Nephron progenitor cell (in vitro differentiated cells): ENCODE measurements around the gene MAML2.

ENCODE experiments used
- DNase-seq: peaks from one replicate; pipeline ENCODE4 v3.0.0; 2021
- H3K27ac Mint-ChIP-seq: 2 replicates; pipeline ENCODE4 v1.8.0; 2021; ENCODE audit warnings: mild to moderate bottlenecking, moderate library complexity, mixed read lengths
- H3K27me3 Mint-ChIP-seq: 2 replicates; pipeline ENCODE4 v1.8.0; 2021; ENCODE audit warnings: mild to moderate bottlenecking, low read depth, mixed read lengths; ENCODE audit not compliant: poor library complexity
- H3K36me3 Mint-ChIP-seq: 2 replicates; pipeline ENCODE4 v1.8.0; 2021; ENCODE audit warnings: low read depth, mixed read lengths
- H3K4me1 Mint-ChIP-seq: 2 replicates; pipeline ENCODE4 v1.8.0; 2021; ENCODE audit warnings: mixed read lengths
- H3K4me3 Mint-ChIP-seq: 2 replicates; pipeline ENCODE4 v1.8.0; 2021; ENCODE audit warnings: mild to moderate bottlenecking, moderate library complexity, mixed read lengths
- H3K9me3 Mint-ChIP-seq: 2 replicates; pipeline ENCODE4 v1.8.0; 2021; ENCODE audit warnings: mild to moderate bottlenecking, moderate library complexity, mixed read lengths
- TF ChIP-seq, protein P1 (sequence below): fragments of 200-600 bp; sonication (generic); IDR thresholded peaks from 2 replicates; pipeline ENCODE4 v1.5.0; 2021; ENCODE audit warnings: antibody characterized with exemption

MAML2 gene

GRCh38 chr11:96105197-96105895, 237.6 kb downstream of the MAML2 start:
- Mint-ChIP-seq H3K4me3 (no peak overlapping the region), H3K27ac (no peak overlapping the region), H3K27me3 (no peaks in the 10 kb centered on the region), H3K9me3 (no peaks in the 10 kb centered on the region), H3K4me1 (peaks cover 39% of the 10 kb centered on the region), H3K36me3 (peaks cover 8% of the 10 kb centered on the region)
- no peak for DNase-seq
- TF ChIP-seq, protein P1, sequence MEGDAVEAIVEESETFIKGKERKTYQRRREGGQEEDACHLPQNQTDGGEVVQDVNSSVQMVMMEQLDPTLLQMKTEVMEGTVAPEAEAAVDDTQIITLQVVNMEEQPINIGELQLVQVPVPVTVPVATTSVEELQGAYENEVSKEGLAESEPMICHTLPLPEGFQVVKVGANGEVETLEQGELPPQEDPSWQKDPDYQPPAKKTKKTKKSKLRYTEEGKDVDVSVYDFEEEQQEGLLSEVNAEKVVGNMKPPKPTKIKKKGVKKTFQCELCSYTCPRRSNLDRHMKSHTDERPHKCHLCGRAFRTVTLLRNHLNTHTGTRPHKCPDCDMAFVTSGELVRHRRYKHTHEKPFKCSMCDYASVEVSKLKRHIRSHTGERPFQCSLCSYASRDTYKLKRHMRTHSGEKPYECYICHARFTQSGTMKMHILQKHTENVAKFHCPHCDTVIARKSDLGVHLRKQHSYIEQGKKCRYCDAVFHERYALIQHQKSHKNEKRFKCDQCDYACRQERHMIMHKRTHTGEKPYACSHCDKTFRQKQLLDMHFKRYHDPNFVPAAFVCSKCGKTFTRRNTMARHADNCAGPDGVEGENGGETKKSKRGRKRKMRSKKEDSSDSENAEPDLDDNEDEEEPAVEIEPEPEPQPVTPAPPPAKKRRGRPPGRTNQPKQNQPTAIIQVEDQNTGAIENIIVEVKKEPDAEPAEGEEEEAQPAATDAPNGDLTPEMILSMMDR: no peak

DNA sequence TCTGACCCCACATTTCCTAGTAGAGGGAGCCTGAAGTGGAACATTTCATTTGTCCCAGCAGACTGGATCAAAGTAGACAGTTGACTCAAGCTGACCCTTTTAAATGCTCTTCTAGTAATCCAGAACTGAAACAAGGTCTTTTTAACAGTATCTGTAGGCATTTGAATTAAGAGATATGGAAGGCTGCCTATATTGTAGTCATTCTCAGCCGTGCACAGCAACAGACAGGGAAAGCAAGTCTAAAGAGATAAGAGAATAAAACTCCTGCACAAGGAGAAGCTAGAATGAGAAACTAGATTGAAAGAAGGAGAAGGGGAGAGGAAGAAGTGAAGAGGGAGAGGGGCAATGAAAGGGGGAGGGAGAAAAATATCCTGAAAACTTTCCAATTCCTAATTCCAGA, 238.5 kb downstream of the MAML2 start:
- Mint-ChIP-seq H3K27ac (no peak overlapping the region), H3K36me3 (peaks cover 13% of the 10 kb centered on the region), H3K4me1 (peaks cover 39% of the 10 kb centered on the region), H3K4me3 (no peak overlapping the region), H3K27me3 (no peaks in the 10 kb centered on the region), H3K9me3 (no peaks in the 10 kb centered on the region)
- TF ChIP-seq, protein P1: no peak
- DNase-seq: no peak

- Mint-ChIP-seq H3K4me3 (no peak overlapping the region), H3K9me3 (no peaks in the 10 kb centered on the region), H3K36me3 (peaks cover 18% of the 10 kb centered on the region), H3K27ac (peak overlapping the region; percentile 0), H3K4me1 (peaks cover 47% of the 10 kb centered on the region), H3K27me3 (no peaks in the 10 kb centered on the region)
- TF ChIP-seq, protein P1: no peak
- DNase-seq: no peak
Measured at GRCh38 chr11:96103721-96104120, 239.3 kb downstream of the MAML2 start.

- DNase-seq: no peak
- peaks cover 18% of the 10 kb centered on the region for H3K36me3 Mint-ChIP-seq
- peaks cover under 1% of the 10 kb centered on the region for H3K27me3 Mint-ChIP-seq
- H3K27ac Mint-ChIP-seq: peak overlapping the region; percentile 7
- H3K4me3 Mint-ChIP-seq: no peak overlapping the region
- peaks cover 52% of the 10 kb centered on the region for H3K4me1 Mint-ChIP-seq
- H3K9me3 Mint-ChIP-seq: no peaks in the 10 kb centered on the region
- TF ChIP-seq, protein P1: no peak
Measured at GRCh38 chr11:96103102-96103501, 239.9 kb downstream of the MAML2 start.

GRCh38 chr11:96102664-96103078, 240.3 kb downstream of the MAML2 start:
- no peak for DNase-seq
- Mint-ChIP-seq H3K27ac (peak overlapping the region; percentile 7), H3K9me3 (no peaks in the 10 kb centered on the region), H3K4me3 (no peak overlapping the region), H3K27me3 (peaks cover 3% of the 10 kb centered on the region), H3K4me1 (peaks cover 52% of the 10 kb centered on the region), H3K36me3 (peaks cover 18% of the 10 kb centered on the region)
- TF ChIP-seq, protein P1: no peak

DNA sequence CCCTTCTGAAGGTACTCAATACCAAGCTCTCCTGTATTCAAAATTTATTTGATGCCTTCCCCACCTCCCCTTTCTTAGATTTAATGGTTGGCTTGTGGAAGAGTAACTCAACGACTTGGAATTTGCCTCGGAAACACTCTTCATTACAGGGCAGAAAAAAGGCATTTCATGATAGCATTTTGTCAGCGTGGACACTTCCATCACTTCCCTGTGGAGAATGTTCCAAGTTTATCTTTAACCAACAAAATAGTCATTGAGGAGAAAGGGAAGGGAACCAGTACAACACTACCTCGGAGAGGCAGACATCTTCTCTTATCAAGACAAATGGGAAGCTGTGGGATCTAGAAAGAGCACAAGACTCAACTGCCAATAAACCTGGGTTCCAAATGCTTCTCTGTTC, 241.8 kb downstream of the MAML2 start:
- TF ChIP-seq, protein P1: no peak

More for the DNA sequence above, 241.8 kb downstream of the MAML2 start:
- H3K4me1 Mint-ChIP-seq: peaks cover 51% of the 10 kb centered on the region
- peak overlapping the region; percentile 20 for H3K27ac Mint-ChIP-seq
- H3K4me3 Mint-ChIP-seq: no peak overlapping the region
- peaks cover 18% of the 10 kb centered on the region for H3K36me3 Mint-ChIP-seq
- no peaks in the 10 kb centered on the region for H3K9me3 Mint-ChIP-seq
- peaks cover 3% of the 10 kb centered on the region for H3K27me3 Mint-ChIP-seq
- DNase-seq: no peak
